UCSD-AML1 (cell line): ENCODE measurements around the gene SLU7.

Source experiments
- DNase-seq: peaks from one replicate; lab custom pipeline; 2025; ENCODE audit not compliant: unreplicated experiment; lab: John Stamatoyannopoulos, UW

The SLU7 gene

DNA sequence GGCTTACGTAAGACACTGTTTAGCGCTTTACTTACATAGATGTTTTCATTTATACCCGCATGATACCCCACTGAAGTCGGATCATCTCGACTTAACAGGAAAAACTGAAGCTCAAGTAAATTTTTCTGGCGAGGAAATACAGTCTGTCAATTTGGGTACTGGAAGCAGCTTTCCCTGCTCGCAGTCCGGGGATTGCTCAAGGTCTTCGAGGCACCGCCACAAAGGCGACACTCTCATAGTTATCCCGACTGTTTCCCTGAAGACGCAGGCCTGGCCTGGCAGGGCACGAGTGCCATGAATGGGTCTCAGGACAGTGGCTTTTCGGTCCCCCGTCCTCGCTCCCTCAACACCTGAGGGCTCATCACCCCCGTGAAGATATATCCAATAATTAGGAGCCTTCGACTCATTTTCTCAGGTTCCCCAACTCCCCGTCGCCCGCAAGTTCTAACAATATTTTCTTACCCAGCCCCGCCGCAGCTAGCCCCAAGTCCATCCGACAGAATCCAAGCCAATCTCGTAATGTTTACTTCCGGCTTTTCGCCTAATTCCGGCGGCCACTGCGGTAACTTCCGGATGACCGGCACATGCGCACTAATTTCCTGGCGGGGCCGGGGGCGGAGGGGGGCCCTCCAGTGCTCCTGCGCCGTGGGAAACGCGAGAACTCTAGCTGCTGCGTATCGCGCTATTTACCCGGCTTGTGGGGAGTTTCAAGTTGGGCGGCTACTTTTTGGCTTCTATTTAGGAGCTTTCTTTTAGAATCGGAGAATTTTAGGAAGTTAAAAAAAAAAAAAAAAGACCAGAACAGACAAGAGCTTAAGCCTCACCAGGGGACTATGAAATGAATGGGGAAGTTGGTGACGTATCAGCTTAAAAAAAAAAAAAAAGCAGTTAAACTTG, at the start of gene SLU7:
Gene SLU7 (minus strand): TSS at position 521 of the 897 bp plus-strand sequence. CDS start 3,787 bp downstream, outside the sequence.
- peak; percentile 95 for DNase-seq

DNA sequence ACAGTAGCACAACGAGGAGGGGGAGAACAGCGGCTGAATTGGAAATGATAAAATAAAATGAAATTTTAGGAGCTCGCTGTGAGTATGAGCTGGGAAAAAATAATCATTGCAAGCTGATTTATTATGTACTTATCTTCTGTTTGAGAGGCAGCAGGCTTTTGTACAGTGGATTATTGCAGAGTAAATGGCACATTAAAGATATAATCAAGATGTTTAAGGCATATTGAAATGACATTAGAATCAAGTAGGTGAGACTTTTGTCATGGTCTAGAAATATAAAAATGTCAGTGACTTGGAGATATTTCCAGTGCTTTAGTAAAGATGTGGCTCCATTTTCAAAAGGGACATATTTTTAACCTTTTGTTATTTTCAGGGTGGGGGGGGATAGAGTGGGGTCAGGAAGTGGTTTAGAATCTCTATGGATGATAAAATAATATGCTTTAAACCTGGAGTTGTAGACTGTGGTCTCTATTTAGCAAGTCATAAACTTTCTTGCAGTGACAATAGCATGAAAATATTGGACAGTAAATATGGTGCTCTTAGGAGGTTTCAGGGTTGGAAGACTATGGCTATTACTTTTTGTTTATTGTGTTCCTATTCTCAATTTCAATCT, 49.6 kb upstream of the SLU7 start:
- no peak for DNase-seq

- DNase-seq, result peak; percentile 94
These were observed 48.9 kb upstream of the SLU7 start for GRCh38 chr5:160467555-160468362.

DNA sequence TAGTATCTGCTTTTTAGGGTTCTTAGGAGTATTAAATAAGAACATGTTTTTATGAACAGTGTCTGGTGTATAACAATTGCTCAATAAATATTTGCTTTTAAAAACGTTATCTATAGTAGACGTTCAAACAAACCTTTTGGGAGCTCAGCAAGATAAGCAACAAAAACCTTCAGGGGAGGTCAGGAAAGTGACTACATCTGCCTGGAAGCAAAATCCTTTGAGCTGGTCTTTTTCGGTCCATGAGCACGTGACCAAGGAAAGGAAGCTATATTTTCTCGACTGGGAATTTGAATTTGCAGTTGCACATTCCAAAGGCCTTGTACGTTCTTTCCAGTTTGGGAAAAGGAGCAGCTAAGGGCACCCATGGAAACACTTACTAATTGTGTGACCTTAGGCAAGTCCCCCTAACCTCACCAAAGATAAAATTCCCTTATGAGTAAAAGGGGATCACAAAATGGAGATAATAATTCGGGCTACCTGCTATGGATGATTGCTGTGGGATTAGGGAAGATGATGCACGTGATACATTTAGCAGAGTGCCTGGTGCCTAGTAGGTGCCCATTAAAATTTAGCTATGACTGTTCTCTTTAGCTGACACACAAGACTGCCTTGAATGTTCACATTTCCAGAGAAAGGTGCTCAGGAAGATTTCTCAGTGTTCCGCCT, 48.1 kb upstream of the SLU7 start:
- no peak for DNase-seq

DNA sequence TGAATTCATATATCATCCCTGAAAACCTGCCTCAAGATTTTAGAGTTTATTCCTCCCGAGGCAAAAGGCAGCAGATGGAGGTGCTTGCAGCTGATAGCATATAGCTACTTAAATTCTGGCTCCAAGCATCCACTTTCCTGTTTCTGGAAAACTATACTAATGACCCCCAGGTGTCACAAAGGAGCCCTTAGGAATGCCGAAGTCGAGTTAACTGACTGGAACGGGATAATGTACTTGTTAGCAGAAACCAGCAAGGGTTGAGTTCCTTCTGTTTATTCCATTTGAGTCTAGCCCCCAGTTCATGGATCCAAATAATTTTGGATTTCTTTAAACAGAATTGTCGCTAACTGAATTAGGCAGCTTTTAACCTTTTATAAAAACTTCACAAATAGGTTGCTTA, 47.2 kb upstream of the SLU7 start:
- no peak for DNase-seq

- no peak for DNase-seq
These were observed 45.6 kb upstream of the SLU7 start for GRCh38 chr5:160464466-160464797.

- DNase-seq, result no peak
These were observed 45.0 kb upstream of the SLU7 start for GRCh38 chr5:160463740-160464465.

DNA sequence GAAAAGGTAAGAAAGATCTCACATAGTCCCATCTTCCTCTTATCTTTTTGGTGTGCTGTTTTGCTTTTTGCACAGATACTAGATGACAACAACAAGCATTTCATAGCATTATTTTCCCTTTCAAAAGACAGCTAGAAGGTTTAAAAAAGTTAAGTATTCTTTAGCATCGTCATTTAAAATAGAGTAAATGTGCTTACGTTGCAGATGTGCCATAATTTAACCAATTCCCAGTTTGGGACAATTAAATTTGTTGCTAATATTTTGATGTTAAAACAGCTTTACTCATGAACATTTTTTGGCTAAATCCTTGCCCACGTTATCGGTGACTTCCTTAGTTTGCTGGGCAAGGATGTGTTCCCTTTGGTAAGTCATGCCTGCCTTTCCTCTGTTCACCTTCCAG, 44.3 kb upstream of the SLU7 start:
- no peak for DNase-seq

DNA sequence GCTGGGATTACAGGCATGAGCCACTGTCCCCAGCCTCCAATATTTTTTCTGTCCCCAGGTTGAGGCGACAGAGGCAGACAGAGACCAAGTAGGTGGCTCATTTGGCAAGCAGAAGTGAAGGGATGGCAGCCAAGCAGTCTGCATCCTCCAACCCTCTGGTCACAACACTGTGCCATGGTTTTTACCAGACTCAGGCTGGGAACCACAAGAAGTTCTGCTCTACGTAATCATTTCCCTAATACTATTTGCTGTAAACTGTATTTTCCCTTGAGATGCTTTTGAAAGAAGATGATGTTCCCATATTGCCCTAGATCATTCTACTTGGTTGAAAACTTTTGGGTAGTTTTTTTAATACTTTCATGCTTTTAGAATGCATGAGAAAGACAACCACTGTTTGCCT, 43.3 kb upstream of the SLU7 start:
- DNase-seq, result no peak

DNA sequence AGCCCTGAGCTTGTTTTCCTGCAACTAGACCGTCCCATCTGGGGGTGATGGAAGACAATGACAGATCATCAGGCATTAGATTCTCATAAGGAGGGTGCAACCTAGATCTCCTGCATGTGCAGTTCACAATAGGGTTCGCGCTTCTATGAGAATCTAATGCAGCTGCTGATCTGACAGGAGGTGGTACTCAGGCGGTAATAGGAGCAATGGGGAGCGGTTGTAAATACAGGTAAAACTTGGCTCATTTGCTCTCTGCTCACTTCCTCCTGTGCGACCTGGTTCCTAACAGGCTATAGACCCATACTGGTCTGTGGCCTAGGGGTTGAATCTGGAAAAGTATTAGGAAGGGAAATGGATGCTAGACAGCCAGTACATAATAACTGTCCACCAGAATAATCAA, 42.5 kb upstream of the SLU7 start:
- DNase-seq, result no peak

GRCh38 chr5:160460377-160461049, 41.6 kb upstream of the SLU7 start:
- no peak for DNase-seq

- no peak for DNase-seq
These were observed 40.2 kb upstream of the SLU7 start for GRCh38 chr5:160458806-160459800.

GRCh38 chr5:160457252-160457651, 38.4 kb upstream of the SLU7 start:
- no peak for DNase-seq

- no peak for DNase-seq
These were observed 37.7 kb upstream of the SLU7 start for GRCh38 chr5:160456480-160457177.

GRCh38 chr5:160455600-160455999, 36.7 kb upstream of the SLU7 start:
- no peak for DNase-seq

- no peak for DNase-seq
These were observed 34.9 kb upstream of the SLU7 start for GRCh38 chr5:160453751-160454150.

- no peak for DNase-seq
These were observed 33.9 kb upstream of the SLU7 start for GRCh38 chr5:160452795-160453194.

GRCh38 chr5:160452036-160452435, 33.2 kb upstream of the SLU7 start:
- no peak for DNase-seq
